Hepatocyte (in vitro differentiated cells): ENCODE measurements around the gene PHACTR2. TPM values are rescaled to one million over a fixed set of nuclear protein-coding genes. Genes with fewer than 3 reads are reported as not detected.

Source experiments
- DNase-seq: peaks from one replicate; pipeline ENCODE4 v3.0.0-alpha.2; 2016; ENCODE audit warnings: low spot score
- H2AFZ ChIP-seq: fragments of 200-600 bp; sonication (generic); 2 replicates; pipeline ENCODE4 v1.6.0; 2016; ENCODE audit warnings: antibody characterized with exemption, mild to moderate bottlenecking
- H3K27ac ChIP-seq: fragments of 200-600 bp; sonication (generic); 2 replicates; pipeline ENCODE4 v1.5.1; 2016; ENCODE audit warnings: mild to moderate bottlenecking
- H3K27me3 ChIP-seq: fragments of 200-600 bp; sonication (generic); 2 replicates; pipeline ENCODE4 v1.6.1; 2016
- H3K36me3 ChIP-seq: fragments of 200-600 bp; sonication (generic); replicated peaks from 2 replicates; pipeline ENCODE4 v1.5.1; 2016; ENCODE audit warnings: low read depth; ENCODE audit not compliant: insufficient read depth
- H3K4me1 ChIP-seq: fragments of 200-600 bp; sonication (generic); 2 replicates; pipeline ENCODE4 v1.5.1; 2016; ENCODE audit warnings: mild to moderate bottlenecking, moderate library complexity; ENCODE audit not compliant: insufficient read depth
- H3K4me2 ChIP-seq: fragments of 200-600 bp; sonication (generic); 2 replicates; pipeline ENCODE4 v1.6.0; 2016
- H3K4me3 ChIP-seq: fragments of 200-600 bp; sonication (generic); 2 replicates; pipeline ENCODE4 v1.5.1; 2016; ENCODE audit warnings: mild to moderate bottlenecking
- H3K79me2 ChIP-seq: fragments of 200-600 bp; sonication (generic); 2 replicates; pipeline ENCODE4 v1.6.0; 2017; ENCODE audit warnings: mild to moderate bottlenecking
- H3K9me2 ChIP-seq: fragments of 200-600 bp; sonication (generic); replicated peaks from 2 replicates; pipeline ENCODE4 v1.6.0; 2017; ENCODE audit warnings: mild to moderate bottlenecking; ENCODE audit not compliant: insufficient read depth
- H3K9me3 ChIP-seq: fragments of 200-600 bp; sonication (generic); 2 replicates; pipeline ENCODE4 v1.5.1; 2016; ENCODE audit warnings: low read depth, mild to moderate bottlenecking
- H4K20me1 ChIP-seq: fragments of 200-600 bp; sonication (generic); 2 replicates; pipeline ENCODE4 v1.6.0; 2016; ENCODE audit warnings: mild to moderate bottlenecking; ENCODE audit not compliant: insufficient read depth, poor library complexity, severe bottlenecking
- EZH2 ChIP-seq: fragments of 200-600 bp; sonication (generic); IDR thresholded peaks from 2 replicates; pipeline ENCODE4 v1.6.1; 2016; ENCODE audit warnings: antibody characterized with exemption, mild to moderate bottlenecking, borderline replicate concordance
- EZH2phosphoT487 ChIP-seq: fragments of 200-600 bp; sonication (generic); IDR thresholded peaks from one replicate; pipeline ENCODE4 v1.6.1; 2018; ENCODE audit warnings: antibody characterized with exemption, mild to moderate bottlenecking, low read depth, moderate library complexity; ENCODE audit not compliant: unreplicated experiment, severe bottlenecking
- WGBS: methylation state at CpG from one replicate; pipeline ENCODE4 v1.1.6; 2016; ENCODE audit warnings: low lambda C conversion rate; ENCODE audit errors: missing lambda C conversion rate; 5-methylcytosine and 5-hydroxymethylcytosine counted together
- polyA plus RNA-seq: library from polyadenylated mRNA; unstranded; fragments of >200 nt; fragmentation: Nextera tagmentation; extraction: Ambion mirVana; gene quantifications from 2 replicates; pipeline ENCODE4 v1.2.1, GENCODE V29; 2016
- total RNA-seq: library from RNA; depleted of rRNA; stranded (reverse); fragments of >200 nt; gene quantifications from 2 replicates; pipeline ENCODE4 v1.2.3, GENCODE V29; 2014
- TF ChIP-seq, protein P1 (sequence below): fragments of 200-600 bp; sonication (generic); IDR thresholded peaks from 2 replicates; pipeline ENCODE4 v1.5.1; 2016; ENCODE audit warnings: antibody characterized with exemption, mild to moderate bottlenecking; ENCODE audit not compliant: poor library complexity

PHACTR2 gene
- total and polyA plus RNA-seq, 2 experiments from 2014 or later = 86.6 to 111 TPM

DNA sequence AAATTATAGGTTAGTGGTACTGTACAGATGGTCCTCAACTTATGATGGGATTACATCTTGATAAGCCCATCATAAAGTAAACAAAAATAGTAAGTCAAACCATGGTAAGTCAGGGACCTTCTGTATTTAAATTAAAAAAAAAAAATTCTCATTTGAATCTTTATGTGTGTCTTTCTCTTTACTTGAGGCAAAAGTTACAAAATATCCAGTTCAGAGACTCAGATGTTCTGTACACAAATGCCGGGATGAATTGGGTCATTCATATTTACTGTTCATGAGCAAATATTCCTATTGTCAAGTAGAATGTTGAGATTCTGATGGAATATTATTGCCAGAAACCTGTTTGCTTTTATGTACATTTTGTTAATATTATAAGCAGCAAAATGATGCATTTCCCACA is 13.4 kb downstream of the PHACTR2 start:
- peaks cover 42% of the 10 kb centered on the region for H3K4me1 ChIP-seq
- H3K9me2 ChIP-seq = no peaks in the 10 kb centered on the region
- no peak for DNase-seq
- H3K4me2 ChIP-seq = peak overlapping the region; percentile 62
- TF ChIP-seq EZH2phosphoT487 (no peak), EZH2 (no peak)
- TF ChIP-seq, protein P1, sequence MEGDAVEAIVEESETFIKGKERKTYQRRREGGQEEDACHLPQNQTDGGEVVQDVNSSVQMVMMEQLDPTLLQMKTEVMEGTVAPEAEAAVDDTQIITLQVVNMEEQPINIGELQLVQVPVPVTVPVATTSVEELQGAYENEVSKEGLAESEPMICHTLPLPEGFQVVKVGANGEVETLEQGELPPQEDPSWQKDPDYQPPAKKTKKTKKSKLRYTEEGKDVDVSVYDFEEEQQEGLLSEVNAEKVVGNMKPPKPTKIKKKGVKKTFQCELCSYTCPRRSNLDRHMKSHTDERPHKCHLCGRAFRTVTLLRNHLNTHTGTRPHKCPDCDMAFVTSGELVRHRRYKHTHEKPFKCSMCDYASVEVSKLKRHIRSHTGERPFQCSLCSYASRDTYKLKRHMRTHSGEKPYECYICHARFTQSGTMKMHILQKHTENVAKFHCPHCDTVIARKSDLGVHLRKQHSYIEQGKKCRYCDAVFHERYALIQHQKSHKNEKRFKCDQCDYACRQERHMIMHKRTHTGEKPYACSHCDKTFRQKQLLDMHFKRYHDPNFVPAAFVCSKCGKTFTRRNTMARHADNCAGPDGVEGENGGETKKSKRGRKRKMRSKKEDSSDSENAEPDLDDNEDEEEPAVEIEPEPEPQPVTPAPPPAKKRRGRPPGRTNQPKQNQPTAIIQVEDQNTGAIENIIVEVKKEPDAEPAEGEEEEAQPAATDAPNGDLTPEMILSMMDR = no peak
- no peaks in the 10 kb centered on the region for H3K27me3 ChIP-seq
- peak overlapping the region; percentile 73 for H3K27ac ChIP-seq
- no peak overlapping the region for H2AFZ ChIP-seq
- H3K36me3 ChIP-seq = no peaks in the 10 kb centered on the region
- H3K4me3 ChIP-seq = no peak overlapping the region
- 65% methylated on average over 1 of the region's 1 CpG for WGBS
- no peaks in the 10 kb centered on the region for H4K20me1 ChIP-seq
- peaks cover 97% of the 10 kb centered on the region for H3K79me2 ChIP-seq
- H3K9me3 ChIP-seq = no peaks in the 10 kb centered on the region

DNA sequence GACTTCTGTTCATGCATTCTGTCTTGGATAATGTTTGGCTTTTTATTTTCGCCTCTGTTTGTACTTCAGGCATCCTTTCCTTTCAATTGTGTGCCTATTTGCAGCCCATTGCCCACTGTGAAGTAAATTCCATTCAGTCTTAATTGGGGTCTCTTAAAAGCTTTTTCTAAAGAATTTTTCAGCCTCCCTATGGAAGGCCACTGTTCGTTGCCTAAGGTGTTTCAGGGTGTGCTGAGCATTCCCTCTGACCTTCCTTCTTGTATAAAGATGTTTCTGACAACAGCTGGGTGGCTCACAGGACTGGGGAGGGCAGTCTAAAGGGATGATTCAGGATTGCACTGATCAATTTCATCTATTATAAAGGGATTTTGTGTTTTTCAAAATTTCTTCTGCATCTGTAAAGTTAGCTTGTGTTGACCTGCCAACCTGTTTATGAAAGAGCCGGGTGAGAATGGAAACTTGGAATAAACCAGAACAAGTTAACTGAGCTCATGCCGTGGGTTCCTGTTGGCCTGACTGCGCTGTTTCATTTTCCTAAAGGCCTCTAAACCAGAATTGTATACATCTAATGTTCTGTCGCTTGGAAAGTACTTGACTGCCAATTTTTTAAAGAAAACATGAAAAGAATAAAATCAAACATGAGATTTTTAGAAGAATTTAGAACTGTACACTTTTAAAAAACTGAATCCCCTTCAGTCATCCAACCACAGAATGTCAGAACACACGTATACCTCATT is 14.3 kb downstream of the PHACTR2 start:
- H3K4me3 ChIP-seq = no peak overlapping the region
- H3K27ac ChIP-seq = peak overlapping the region; percentile 73
- WGBS = 60% methylated on average over 7 of the region's 7 CpGs

DNA sequence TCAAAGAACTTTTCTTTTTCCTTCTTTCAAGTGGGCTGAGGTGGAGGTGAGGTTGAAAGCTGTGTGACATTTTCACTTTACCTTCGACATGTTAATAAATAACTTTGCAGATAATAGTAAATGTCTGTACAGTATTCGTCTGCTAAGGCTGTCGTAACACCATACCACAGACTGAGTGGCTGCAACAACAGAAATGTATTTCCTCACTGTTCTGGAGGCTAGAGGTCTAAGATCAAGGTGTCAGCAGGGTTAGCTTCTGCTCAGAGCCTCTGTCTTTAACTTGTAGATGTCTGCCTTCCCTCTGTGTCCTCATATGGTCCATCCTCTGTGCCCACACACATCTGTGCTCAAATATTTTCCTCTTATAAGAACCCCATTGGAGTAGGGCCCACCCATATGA is 14.9 kb downstream of the PHACTR2 start:
- Histone ChIP-seq H3K27me3 (no peaks in the 10 kb centered on the region), H3K36me3 (no peaks in the 10 kb centered on the region), H3K9me3 (no peaks in the 10 kb centered on the region), H3K79me2 (peaks cover 97% of the 10 kb centered on the region), H3K27ac (peak overlapping the region; percentile 73), H4K20me1 (peaks cover 3% of the 10 kb centered on the region), H3K9me2 (no peaks in the 10 kb centered on the region), H3K4me2 (peak overlapping the region; percentile 62), H3K4me1 (peaks cover 54% of the 10 kb centered on the region), H2AFZ (no peak overlapping the region), H3K4me3 (no peak overlapping the region)
- no peak for TF ChIP-seq EZH2
- TF ChIP-seq, protein P1 = no peak
- TF ChIP-seq EZH2phosphoT487 = no peak
- DNase-seq = peak; percentile 32
- WGBS = 36% methylated on average over 3 of the region's 3 CpGs

More for the DNA sequence above, 14.3 kb downstream of the PHACTR2 start:
- H3K9me3 ChIP-seq = no peaks in the 10 kb centered on the region
- H2AFZ ChIP-seq = no peak overlapping the region
- H3K9me2 ChIP-seq = no peaks in the 10 kb centered on the region
- H3K4me1 ChIP-seq = peaks cover 48% of the 10 kb centered on the region
- H3K27me3 ChIP-seq = no peaks in the 10 kb centered on the region
- H4K20me1 ChIP-seq = peaks cover 3% of the 10 kb centered on the region
- TF ChIP-seq, protein P1 = no peak
- H3K4me2 ChIP-seq = peak overlapping the region; percentile 62
- peaks cover 97% of the 10 kb centered on the region for H3K79me2 ChIP-seq
- DNase-seq = no peak
- H3K36me3 ChIP-seq = no peaks in the 10 kb centered on the region
